A549 (cell line): ENCODE results near the gene KARS1. TPM values are rescaled to one million over a fixed set of nuclear protein-coding genes. Genes with fewer than 3 reads are reported as not detected.
"Not testable (repeated sequence)": the region's sequence is repeated elsewhere in the genome, so short reads cannot be mapped to it uniquely, and the experiment has no call there.

Experiments
- ATAC-seq, 2 experiments: fragments of 200-7000 bp in 1 of 2; fragments of >200 bp in 1 of 2; cut with Nextera tagmentation in 1 of 2; cut with Tn5 transposase in 1 of 2; 3 replicates each; pipeline versions ENCODE4 v1.8.0 to v1.9.1; 2018 to 2020; ENCODE audit warnings: mild to moderate bottlenecking in 1 of 2, moderate library complexity in 1 of 2
- CTCF ChIA-PET: fragments of 300-600 bp; sonication (Branson Sonifier 250); formaldehyde crosslinking; extraction: SDS; loops from one replicate; lab custom pipeline; 2021; ENCODE audit warnings: antibody characterized with exemption, inconsistent platforms; lab: Yijun Ruan, JAX
- POLR2A ChIA-PET: fragments of 350-600 bp; formaldehyde crosslinking; extraction: SDS; loops from one replicate; lab custom pipeline; 2021; ENCODE audit warnings: antibody characterized with exemption, inconsistent platforms; lab: Yijun Ruan, JAX
- DNase-seq, 2 experiments: peaks; one replicate each; pipeline versions ENCODE4 v3.0.0 to v3.0.0-alpha.2; 2011 to 2016; ENCODE audit warnings: low read depth in 1 of 2, low spot score in 1 of 2
- FAIRE-seq: peaks from 2 replicates; lab custom pipeline; 2011; peaks lifted over from hg19 to GRCh38; lab: Jason Lieb, UNC
- H3K27ac ChIP-seq, 2 experiments: fragments of >200 bp; sonication (Bioruptor Twin); formaldehyde crosslinking; 3 replicates each; pipeline ENCODE4 v1.5.1; 2016 to 2017
- H3K4me1 ChIP-seq: fragments of >200 bp; sonication (Bioruptor Twin); formaldehyde crosslinking; 3 replicates; pipeline ENCODE4 v1.6.1; 2016
- H3K4me2 ChIP-seq: fragments of >200 bp; sonication (Bioruptor Twin); formaldehyde crosslinking; 3 replicates; pipeline ENCODE4 v1.6.1; 2016
- H3K4me3 ChIP-seq: fragments of >200 bp; sonication (Bioruptor Twin); formaldehyde crosslinking; 3 replicates; pipeline ENCODE4 v1.5.1; 2016
- H3K9me3 ChIP-seq: fragments of >200 bp; sonication (Bioruptor Twin); formaldehyde crosslinking; 3 replicates; pipeline ENCODE4 v1.6.1; 2016
- CEBPB ChIP-seq, 2 experiments: fragments of >200 bp in 1 of 2; sonication (Bioruptor Twin) in 1 of 2; formaldehyde crosslinking in 1 of 2; IDR thresholded peaks; 2 replicates each; pipeline ENCODE4 v1.6.1; 2012 to 2016
- CHD4 ChIP-seq: fragments of 200-600 bp; sonication (generic); IDR thresholded peaks from 2 replicates; pipeline ENCODE4 v1.6.1; 2016; ENCODE audit warnings: antibody characterized with exemption, mild to moderate bottlenecking, borderline replicate concordance
- E2F6 ChIP-seq: IDR thresholded peaks from 2 replicates; pipeline ENCODE4 v1.6.1; 2012; ENCODE audit warnings: low read depth, borderline replicate concordance
- EHF ChIP-seq: fragments of 250-450 bp; sonication (Bioruptor Pico); IDR thresholded peaks from 2 replicates; pipeline ENCODE4 v1.5.0; 2020; ENCODE audit warnings: mild to moderate bottlenecking
- EHMT2 ChIP-seq: fragments of 200-600 bp; sonication (generic); IDR thresholded peaks from 2 replicates; pipeline ENCODE4 v1.6.1; 2016; ENCODE audit warnings: antibody characterized with exemption, low read depth, mild to moderate bottlenecking, moderate library complexity
- JUN ChIP-seq, 2 experiments: fragments of >200 bp; sonication (Bioruptor Twin); formaldehyde crosslinking; IDR thresholded peaks; 2 replicates in 1 of 2; 3 replicates in 1 of 2; pipeline ENCODE4 v1.6.1; 2016 to 2017
- MYC ChIP-seq: IDR thresholded peaks from 2 replicates; pipeline ENCODE4 v1.6.1; 2012; ENCODE audit warnings: mild to moderate bottlenecking, inconsistent platforms, low read length, improper control_type of control experiment, borderline replicate concordance
- NFE2L2 ChIP-seq: fragments of 150-350 bp; conservative IDR thresholded peaks from 2 replicates; pipeline ENCODE4 v1.6.1; 2014; ENCODE audit warnings: low read length
- NR3C1 ChIP-seq: fragments of >200 bp; sonication (Bioruptor Twin); formaldehyde crosslinking; IDR thresholded peaks from 3 replicates; pipeline ENCODE4 v1.6.1; 2017
- POLR2AphosphoS2 ChIP-seq: conservative IDR thresholded peaks from 2 replicates; pipeline ENCODE4 v1.6.1; 2012; ENCODE audit warnings: low read length, improper control_type of control experiment, inconsistent platforms
- RAD21 ChIP-seq, 2 experiments: fragments of >200 bp in 1 of 2; sonication (Bioruptor Twin) in 1 of 2; formaldehyde crosslinking in 1 of 2; IDR thresholded peaks in 1 of 2; conservative IDR thresholded peaks in 1 of 2; 2 replicates in 1 of 2; 3 replicates in 1 of 2; pipeline ENCODE4 v1.6.1; 2012 to 2018; ENCODE audit warnings: inconsistent platforms in 1 of 2
- USF2 ChIP-seq: fragments of 450-650 bp; IDR thresholded peaks from 2 replicates; pipeline ENCODE4 v1.6.1; 2014; ENCODE audit warnings: antibody characterized with exemption
- ZC3H11A ChIP-seq: fragments of 450-650 bp; IDR thresholded peaks from 2 replicates; pipeline ENCODE4 v1.6.1; 2014; ENCODE audit warnings: antibody characterized with exemption, mild to moderate bottlenecking
- ZFP36 ChIP-seq: fragments of 450-650 bp; IDR thresholded peaks from 2 replicates; pipeline ENCODE4 v1.6.1; 2014; ENCODE audit warnings: borderline replicate concordance; ENCODE audit not compliant: partially characterized antibody
- ZSCAN20 ChIP-seq: fragments of 250-450 bp; sonication (Bioruptor Pico); IDR thresholded peaks from 2 replicates; pipeline ENCODE4 v1.8.0; 2022; ENCODE audit warnings: mild to moderate bottlenecking, moderate library complexity
- WGBS: methylation state at CpG from one replicate; pipeline ENCODE4 v1.1.6; 2017; ENCODE audit errors: missing lambda C conversion rate; 5-methylcytosine and 5-hydroxymethylcytosine counted together
- polyA plus RNA-seq, 4 experiments: library from polyadenylated mRNA; depleted of rRNA in 3 of 4; stranded (reverse); fragments of >200 nt; fragmentation: RNase III in 1 of 4; extraction: RNeasy Plus Mini Kit Qiagen cat#74134 plus additional on column Dnase treatment in 1 of 4; gene quantifications; 2 replicates in 3 of 4; 3 replicates in 1 of 4; pipeline ENCODE4 v1.2.3, GENCODE V29; 2011 to 2017
- TF ChIP-seq, protein P1 (sequence below): fragments of >200 bp; sonication (Bioruptor Twin); formaldehyde crosslinking; IDR thresholded peaks from 3 replicates; pipeline ENCODE4 v1.6.1; 2016
- TF ChIP-seq, protein P2 (sequence below): IDR thresholded peaks from 2 replicates; pipeline ENCODE4 v1.6.1; 2012
- TF ChIP-seq, protein P3 (sequence below): fragments of >200 bp; sonication (Bioruptor Twin); formaldehyde crosslinking; IDR thresholded peaks from 3 replicates; pipeline ENCODE4 v1.5.1; 2016

KARS1 gene
- polyA plus RNA-seq, 2 of the 4 experiments (the other 2 are of a cell fraction), result 146 to 211 TPM

DNA sequence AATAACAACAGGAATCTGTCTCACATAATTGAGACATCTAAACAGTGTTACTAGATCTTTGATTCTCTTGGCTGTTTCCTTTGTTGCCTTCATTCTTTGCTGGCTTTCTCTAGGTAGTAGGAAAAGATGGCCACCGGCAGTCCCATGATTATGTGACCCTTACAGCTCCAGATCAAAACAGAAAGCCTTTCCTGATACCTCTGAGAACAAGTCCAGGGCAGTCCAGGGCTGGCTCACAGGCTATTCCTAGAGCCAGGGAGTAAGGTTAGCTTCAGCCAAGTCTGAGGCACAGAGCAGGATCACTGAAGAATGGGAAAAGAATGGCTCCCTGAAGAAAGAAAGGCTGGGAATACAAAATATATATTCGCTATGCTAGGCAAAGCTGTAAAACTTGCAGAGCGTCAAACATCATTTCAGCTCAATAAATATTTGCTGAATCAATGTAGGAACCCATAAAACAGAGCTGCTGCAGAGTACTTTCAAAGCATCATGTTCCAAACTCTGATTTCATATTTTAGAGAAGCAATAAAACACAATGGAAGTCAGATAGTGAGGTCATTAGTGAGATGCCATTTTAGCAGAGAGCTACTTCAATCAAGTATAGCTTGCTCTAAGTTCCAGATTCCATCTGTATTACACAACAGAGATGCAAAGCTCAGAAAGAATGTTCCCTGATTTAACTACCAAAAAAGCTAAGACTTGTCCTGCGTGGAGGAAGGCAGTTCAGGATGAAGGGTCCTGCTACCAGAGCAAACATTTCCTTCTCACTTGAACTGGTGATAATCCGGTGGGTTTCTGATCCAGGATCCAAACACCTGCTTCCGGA lies 47.8 kb downstream of the KARS1 start:
- WGBS, result 92% methylated on average over 6 of the region's 6 CpGs
- FAIRE-seq (no peak), DNase-seq (no peak), ATAC-seq (no peak)
- POLR2A ChIA-PET, result interaction anchor here (0.6 kb wide), 1 partner anchor 13 kb away, joined by 3 read pairs; no protein-coding TSS in a partner anchor
- H3K4me1 ChIP-seq, result peaks cover 3% of the 10 kb centered on the region; the same call in 2 of the 3 replicates
- H3K27ac ChIP-seq, result no peak overlapping the region
- peaks cover 6% of the 10 kb centered on the region; the same call in 2 of the 3 replicates for H3K9me3 ChIP-seq
- no peak overlapping the region for H3K4me3 ChIP-seq
- H3K4me2 ChIP-seq, result no peak overlapping the region
- CTCF ChIA-PET, result interaction anchor here (0.9 to 1.0 kb wide), 2 partner anchors 10 to 16 kb away, joined by 3 read pairs; no protein-coding TSS in a partner anchor
- TF ChIP-seq JUN (IDR thresholded peaks at IDR 0.05) (no peak), ZC3H11A (no peak), CHD4 (no peak), ZFP36 (no peak), MYC (no peak), NFE2L2 (no peak), EHMT2 (no peak)
- TF ChIP-seq, protein P1, sequence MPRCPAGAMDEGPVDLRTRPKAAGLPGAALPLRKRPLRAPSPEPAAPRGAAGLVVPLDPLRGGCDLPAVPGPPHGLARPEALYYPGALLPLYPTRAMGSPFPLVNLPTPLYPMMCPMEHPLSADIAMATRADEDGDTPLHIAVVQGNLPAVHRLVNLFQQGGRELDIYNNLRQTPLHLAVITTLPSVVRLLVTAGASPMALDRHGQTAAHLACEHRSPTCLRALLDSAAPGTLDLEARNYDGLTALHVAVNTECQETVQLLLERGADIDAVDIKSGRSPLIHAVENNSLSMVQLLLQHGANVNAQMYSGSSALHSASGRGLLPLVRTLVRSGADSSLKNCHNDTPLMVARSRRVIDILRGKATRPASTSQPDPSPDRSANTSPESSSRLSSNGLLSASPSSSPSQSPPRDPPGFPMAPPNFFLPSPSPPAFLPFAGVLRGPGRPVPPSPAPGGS, result no peak
- TF ChIP-seq, protein P2, sequence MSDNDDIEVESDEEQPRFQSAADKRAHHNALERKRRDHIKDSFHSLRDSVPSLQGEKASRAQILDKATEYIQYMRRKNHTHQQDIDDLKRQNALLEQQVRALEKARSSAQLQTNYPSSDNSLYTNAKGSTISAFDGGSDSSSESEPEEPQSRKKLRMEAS, result no peak

GRCh38 chr16:75593825-75594820 lies 53.3 kb downstream of the KARS1 start:
- Histone ChIP-seq H3K4me2 (no peak overlapping the region), H3K4me3 (no peak overlapping the region), H3K4me1 (peaks cover 10% of the 10 kb centered on the region; the same call in 2 of the 3 replicates), H3K9me3 (no peaks in the 10 kb centered on the region), H3K27ac (peak overlapping the region in 1 of 2 experiments; percentile 49; a peak in 1 of 6 replicates)
- ChIA-PET CTCF (interaction anchor here (1.0 kb wide), 1 partner anchor 77 kb away, joined by 3 read pairs; no protein-coding TSS in a partner anchor), POLR2A (no interaction called here)
- peak; percentile 7 to 48 for DNase-seq
- ATAC-seq, result peak; percentile 73 to 80; a peak in 5 of 6 replicates
- WGBS, result 72% methylated on average over 17 of the region's 17 CpGs
- TF ChIP-seq, protein P3, sequence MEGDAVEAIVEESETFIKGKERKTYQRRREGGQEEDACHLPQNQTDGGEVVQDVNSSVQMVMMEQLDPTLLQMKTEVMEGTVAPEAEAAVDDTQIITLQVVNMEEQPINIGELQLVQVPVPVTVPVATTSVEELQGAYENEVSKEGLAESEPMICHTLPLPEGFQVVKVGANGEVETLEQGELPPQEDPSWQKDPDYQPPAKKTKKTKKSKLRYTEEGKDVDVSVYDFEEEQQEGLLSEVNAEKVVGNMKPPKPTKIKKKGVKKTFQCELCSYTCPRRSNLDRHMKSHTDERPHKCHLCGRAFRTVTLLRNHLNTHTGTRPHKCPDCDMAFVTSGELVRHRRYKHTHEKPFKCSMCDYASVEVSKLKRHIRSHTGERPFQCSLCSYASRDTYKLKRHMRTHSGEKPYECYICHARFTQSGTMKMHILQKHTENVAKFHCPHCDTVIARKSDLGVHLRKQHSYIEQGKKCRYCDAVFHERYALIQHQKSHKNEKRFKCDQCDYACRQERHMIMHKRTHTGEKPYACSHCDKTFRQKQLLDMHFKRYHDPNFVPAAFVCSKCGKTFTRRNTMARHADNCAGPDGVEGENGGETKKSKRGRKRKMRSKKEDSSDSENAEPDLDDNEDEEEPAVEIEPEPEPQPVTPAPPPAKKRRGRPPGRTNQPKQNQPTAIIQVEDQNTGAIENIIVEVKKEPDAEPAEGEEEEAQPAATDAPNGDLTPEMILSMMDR, result no peak
- TF ChIP-seq ZSCAN20 (CRISPR knock-in tag), result no peak
- TF ChIP-seq POLR2AphosphoS2, result no peak
- no peak for FAIRE-seq

- WGBS, result 91% methylated on average over 6 of the region's 6 CpGs
- ATAC-seq, result no peak
- H3K9me3 ChIP-seq, result no peaks in the 10 kb centered on the region
- no peak overlapping the region for H3K4me2 ChIP-seq
- no peak for FAIRE-seq
- H3K4me1 ChIP-seq, result peaks cover 10% of the 10 kb centered on the region; the same call in 2 of the 3 replicates
- no peak for DNase-seq
- no peak overlapping the region for H3K27ac ChIP-seq
- no peak overlapping the region for H3K4me3 ChIP-seq
- TF ChIP-seq USF2, result no peak
- no peak for TF ChIP-seq ZFP36
- TF ChIP-seq CHD4, result no peak
- no peak for TF ChIP-seq CEBPB (IDR thresholded peaks at IDR 0.05)
- TF ChIP-seq EHF (CRISPR knock-in tag), result no peak
- TF ChIP-seq MYC, result no peak
- TF ChIP-seq, protein P3, result no peak
- TF ChIP-seq NR3C1, result no peak
- TF ChIP-seq E2F6, result no peak
- TF ChIP-seq RAD21 (conservative IDR thresholded peaks at IDR 0.05 in 1 of 2, IDR thresholded peaks at IDR 0.05 in 1 of 2), result no peak
- CTCF ChIA-PET, result interaction anchor here (1.0 kb wide), 1 partner anchor 76 kb away, joined by 3 read pairs; no protein-coding TSS in a partner anchor
- POLR2A ChIA-PET, result no interaction called here
Measured at GRCh38 chr16:75593308-75593707, 54.2 kb downstream of the KARS1 start.

GRCh38 chr16:75591927-75592326 lies 55.5 kb downstream of the KARS1 start:
- ATAC-seq, result not testable (repeated sequence)

More at GRCh38 chr16:75591927-75592326, 55.5 kb downstream of the KARS1 start:
- H3K9me3 ChIP-seq, H3K4me1 ChIP-seq, DNase-seq, POLR2A ChIA-PET, H3K4me3 ChIP-seq, H3K27ac ChIP-seq, FAIRE-seq, H3K4me2 ChIP-seq: not testable (repeated sequence)
- CTCF ChIA-PET, result interaction anchor here (1.3 kb wide), 1 partner anchor 26 kb away, joined by 3 read pairs; the partner anchor contains the start of gene GABARAPL2
- 94% methylated on average over 9 of the region's 9 CpGs for WGBS
